ENCODE results near the gene AP3S1.

GRCh38 chr5:115936031-115936430, 94.3 kb downstream of the AP3S1 start:
- TF ChIP-seq CTCF (IDR thresholded peaks at IDR 0.05): no peak
- no peak for TF ChIP-seq POLR2A (IDR thresholded peaks at IDR 0.05)
- no peak for TF ChIP-seq POLR2AphosphoS5 (IDR thresholded peaks at IDR 0.05)
